GM12878 (cell line): ENCODE data around the gene CACNA1B. TPM values are rescaled to one million over a fixed set of nuclear protein-coding genes. Genes with fewer than 3 reads are reported as not detected.

ENCODE experiments used
- ATAC-seq: fragments of 200-7000 bp; cut with Tn5 transposase; 3 replicates; pipeline ENCODE4 v1.9.1; 2020; ENCODE audit warnings: mild to moderate bottlenecking, moderate library complexity
- BruUV-seq: library from RNA; stranded (reverse); fragments of 400-500 nt; replicated peaks from 2 replicates; lab custom pipeline; 2021; lab: Mats Ljungman, UMichigan
- CTCF ChIA-PET: fragments of 300-600 bp; sonication (Branson Sonifier 250); formaldehyde crosslinking; extraction: SDS; loops from one replicate; lab custom pipeline; 2021; ENCODE audit warnings: inconsistent platforms; lab: Yijun Ruan, JAX
- POLR2A ChIA-PET: fragments of 350-600 bp; formaldehyde crosslinking; extraction: SDS; loops from one replicate; lab custom pipeline; 2021; ENCODE audit warnings: inconsistent platforms; lab: Charles Lee
- RAD21 ChIA-PET: fragments of 300-600 bp; sonication (Branson Sonifier 250); formaldehyde crosslinking; loops from one replicate; lab custom pipeline; 2023; ENCODE audit warnings: antibody characterized with exemption; ENCODE audit not compliant: unreplicated experiment; lab: Charles Lee
- SMC1A ChIA-PET: fragments of 300-600 bp; sonication (Branson Sonifier 250); formaldehyde crosslinking; loops from one replicate; lab custom pipeline; 2023; ENCODE audit not compliant: unreplicated experiment, uncharacterized antibody; lab: Charles Lee
- DNase-seq: peaks from one replicate; pipeline ENCODE4 v3.0.0-alpha.2; 2011; ENCODE audit warnings: low read depth, low spot score
- FAIRE-seq: peaks from 3 replicates; lab custom pipeline; 2011; peaks lifted over from hg19 to GRCh38; lab: Jason Lieb, UNC
- H2AFZ ChIP-seq: 2 replicates; pipeline ENCODE4 v1.6.0; 2011; ENCODE audit warnings: low read depth, low read length, control low read depth; ENCODE audit not compliant: control insufficient read depth
- H3K27ac ChIP-seq: 2 replicates; pipeline ENCODE4 v1.5.1; 2011; ENCODE audit warnings: control low read depth; ENCODE audit not compliant: control insufficient read depth, insufficient read depth
- H3K27me3 ChIP-seq, 2 experiments: replicated peaks in 1 of 2; 2 replicates each; pipeline versions ENCODE4 v1.6.0 to v1.6.1; 2011; ENCODE audit warnings: low read length in 1 of 2; ENCODE audit not compliant: control insufficient read depth in 2 of 2, insufficient read depth in 2 of 2
- H3K36me3 ChIP-seq, 2 experiments: 2 replicates each; pipeline ENCODE4 v1.5.1; 2011; ENCODE audit warnings: low read length in 1 of 2; ENCODE audit not compliant: control insufficient read depth in 2 of 2, insufficient read depth in 2 of 2
- H3K4me1 ChIP-seq: 2 replicates; pipeline ENCODE4 v1.6.1; 2011; ENCODE audit warnings: mild to moderate bottlenecking, low read length, moderate library complexity, mixed read lengths; ENCODE audit not compliant: control insufficient read depth, insufficient read depth
- H3K4me2 ChIP-seq: 2 replicates; pipeline ENCODE4 v1.6.0; 2011; ENCODE audit warnings: control low read depth; ENCODE audit not compliant: control insufficient read depth, insufficient read depth
- H3K4me3 ChIP-seq: fragments of 200-600 bp; sonication (generic); 2 replicates; pipeline ENCODE4 v1.5.1; 2016
- H3K79me2 ChIP-seq: 2 replicates; pipeline ENCODE4 v1.6.0; 2011; ENCODE audit warnings: low read length; ENCODE audit not compliant: control insufficient read depth, insufficient read depth
- H3K9ac ChIP-seq: 2 replicates; pipeline ENCODE4 v1.8.0; 2011; ENCODE audit warnings: low read length, control low read depth, mixed read lengths; ENCODE audit not compliant: control insufficient read depth, insufficient read depth
- H3K9me3 ChIP-seq: replicated peaks from 3 replicates; pipeline ENCODE4 v1.5.1; 2011; ENCODE audit warnings: mild to moderate bottlenecking, low read length; ENCODE audit not compliant: control insufficient read depth, insufficient read depth
- H4K20me1 ChIP-seq: 2 replicates; pipeline ENCODE4 v1.6.0; 2011; ENCODE audit not compliant: control insufficient read depth, insufficient read depth
- BRCA1 ChIP-seq: IDR thresholded peaks from 2 replicates; pipeline ENCODE4 v1.6.1; 2011; ENCODE audit warnings: low read depth, low read length, improper control_type of control experiment
- MEF2B ChIP-seq: fragments of 450-650 bp; IDR thresholded peaks from 2 replicates; pipeline ENCODE4 v1.6.1; 2018; ENCODE audit warnings: mild to moderate bottlenecking, moderate library complexity; ENCODE audit not compliant: partially characterized antibody, poor library complexity, severe bottlenecking
- PML ChIP-seq: IDR thresholded peaks from 2 replicates; pipeline ENCODE4 v1.6.1; 2012; ENCODE audit warnings: low read length, inconsistent platforms
- TCF3 ChIP-seq: IDR thresholded peaks from 2 replicates; pipeline ENCODE4 v1.6.1; 2012; ENCODE audit warnings: low read depth, mild to moderate bottlenecking, low read length, borderline replicate concordance; ENCODE audit not compliant: insufficient read depth
- ZNF384 ChIP-seq: IDR thresholded peaks from 2 replicates; pipeline ENCODE4 v1.6.1; 2012; ENCODE audit warnings: low read depth, mild to moderate bottlenecking, low read length, improper control_type of control experiment, borderline replicate concordance
- WGBS: methylation state at CpG from one replicate; pipeline ENCODE4 v1.1.6; 2016; ENCODE audit warnings: low lambda C conversion rate; ENCODE audit not compliant: insufficient replicate concordance, insufficient coverage; ENCODE audit errors: missing lambda C conversion rate; 5-methylcytosine and 5-hydroxymethylcytosine counted together
- in situ Hi-C: fragments of 300-500 bp; cut with MboI; formaldehyde crosslinking; loops from 9 replicates; pipeline ENCODE4 v1.14.3; 2018; ENCODE audit warnings: mixed read lengths
- intact Hi-C: fragments of 100-400 bp; cut with micrococcal nuclease; formaldehyde crosslinking; loops from one replicate; pipeline ENCODE4 v1.14.2; 2022; ENCODE audit not compliant: unreplicated experiment
- polyA plus RNA-seq, 11 experiments: library from polyadenylated mRNA; depleted of rRNA in 4 of 11; unstranded in 6 of 11; stranded (reverse) in 5 of 11; fragments of >200 nt; fragmentation: Nextera tagmentation in 4 of 11; fragmentation: Illumina TruSeq in 1 of 11; extraction: Ambion mirVana in 4 of 11; extraction: Trizol in 1 of 11; gene quantifications; 1 replicate in 1 of 11; 2 replicates in 10 of 11; pipeline versions ENCODE4 v1.2.1 to v1.2.3, GENCODE V29; 2011 to 2016; ENCODE audit warnings: inconsistent platforms in 2 of 11, missing spikeins in 2 of 11, low read depth in 1 of 11
- total RNA-seq, 4 experiments: library from RNA; depleted of rRNA in 3 of 4; stranded (reverse); fragments of >200 nt in 3 of 4; fragmentation: Illumina TruSeq in 1 of 4; extraction: Trizol in 1 of 4; gene quantifications; 2 replicates each; pipeline versions ENCODE4 v1.2.1 to v1.2.3, GENCODE V29; 2013 to 2021
- TF ChIP-seq, protein P1 (sequence below): IDR thresholded peaks from 2 replicates; pipeline ENCODE4 v1.6.1; 2012; ENCODE audit warnings: mild to moderate bottlenecking, low read depth, low read length
- TF ChIP-seq, protein P2 (sequence below): fragments of 450-650 bp; IDR thresholded peaks from 2 replicates; pipeline ENCODE4 v1.6.1; 2017; ENCODE audit warnings: antibody characterized with exemption, mild to moderate bottlenecking, moderate library complexity

Gene CACNA1B
- total and polyA plus RNA-seq, 10 of the 15 experiments (the other 5 are each of a cell fraction or from before 2014, with no cell fraction given), result 0.01 to 0.03 (median 0.01) TPM; not detected in 7

- intact Hi-C loops, result loop anchor here (10.0 kb wide), 2 partner anchors 62 to 238 kb away; no protein-coding TSS in a partner anchor
- Histone ChIP-seq H3K36me3 (no peaks in the 10 kb centered on the region), H3K27me3 (no peaks in the 10 kb centered on the region), H3K27ac (no peak overlapping the region), H3K4me1 (no peaks in the 10 kb centered on the region), H3K9me3 (no peaks in the 10 kb centered on the region; the same call in 2 of the 3 replicates), H4K20me1 (no peaks in the 10 kb centered on the region), H3K4me3 (no peak overlapping the region), H3K4me2 (no peak overlapping the region), H3K79me2 (no peaks in the 10 kb centered on the region), H3K9ac (no peak overlapping the region), H2AFZ (no peak overlapping the region)
- POLR2A ChIA-PET, result no interaction called here
- DNase-seq (no peak), ATAC-seq (no peak), FAIRE-seq (no peak)
- in situ Hi-C loops, result no loop called here
- CTCF ChIA-PET, result no interaction called here
- WGBS, result 3% methylated on average over 3 of the region's 3 CpGs
- RAD21 ChIA-PET, result no interaction called here
- TF ChIP-seq BRCA1 (no peak), MEF2B (no peak), PML (no peak), ZNF384 (no peak), TCF3 (no peak)
- TF ChIP-seq, protein P1, sequence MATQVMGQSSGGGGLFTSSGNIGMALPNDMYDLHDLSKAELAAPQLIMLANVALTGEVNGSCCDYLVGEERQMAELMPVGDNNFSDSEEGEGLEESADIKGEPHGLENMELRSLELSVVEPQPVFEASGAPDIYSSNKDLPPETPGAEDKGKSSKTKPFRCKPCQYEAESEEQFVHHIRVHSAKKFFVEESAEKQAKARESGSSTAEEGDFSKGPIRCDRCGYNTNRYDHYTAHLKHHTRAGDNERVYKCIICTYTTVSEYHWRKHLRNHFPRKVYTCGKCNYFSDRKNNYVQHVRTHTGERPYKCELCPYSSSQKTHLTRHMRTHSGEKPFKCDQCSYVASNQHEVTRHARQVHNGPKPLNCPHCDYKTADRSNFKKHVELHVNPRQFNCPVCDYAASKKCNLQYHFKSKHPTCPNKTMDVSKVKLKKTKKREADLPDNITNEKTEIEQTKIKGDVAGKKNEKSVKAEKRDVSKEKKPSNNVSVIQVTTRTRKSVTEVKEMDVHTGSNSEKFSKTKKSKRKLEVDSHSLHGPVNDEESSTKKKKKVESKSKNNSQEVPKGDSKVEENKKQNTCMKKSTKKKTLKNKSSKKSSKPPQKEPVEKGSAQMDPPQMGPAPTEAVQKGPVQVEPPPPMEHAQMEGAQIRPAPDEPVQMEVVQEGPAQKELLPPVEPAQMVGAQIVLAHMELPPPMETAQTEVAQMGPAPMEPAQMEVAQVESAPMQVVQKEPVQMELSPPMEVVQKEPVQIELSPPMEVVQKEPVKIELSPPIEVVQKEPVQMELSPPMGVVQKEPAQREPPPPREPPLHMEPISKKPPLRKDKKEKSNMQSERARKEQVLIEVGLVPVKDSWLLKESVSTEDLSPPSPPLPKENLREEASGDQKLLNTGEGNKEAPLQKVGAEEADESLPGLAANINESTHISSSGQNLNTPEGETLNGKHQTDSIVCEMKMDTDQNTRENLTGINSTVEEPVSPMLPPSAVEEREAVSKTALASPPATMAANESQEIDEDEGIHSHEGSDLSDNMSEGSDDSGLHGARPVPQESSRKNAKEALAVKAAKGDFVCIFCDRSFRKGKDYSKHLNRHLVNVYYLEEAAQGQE, result no peak
- TF ChIP-seq, protein P2, sequence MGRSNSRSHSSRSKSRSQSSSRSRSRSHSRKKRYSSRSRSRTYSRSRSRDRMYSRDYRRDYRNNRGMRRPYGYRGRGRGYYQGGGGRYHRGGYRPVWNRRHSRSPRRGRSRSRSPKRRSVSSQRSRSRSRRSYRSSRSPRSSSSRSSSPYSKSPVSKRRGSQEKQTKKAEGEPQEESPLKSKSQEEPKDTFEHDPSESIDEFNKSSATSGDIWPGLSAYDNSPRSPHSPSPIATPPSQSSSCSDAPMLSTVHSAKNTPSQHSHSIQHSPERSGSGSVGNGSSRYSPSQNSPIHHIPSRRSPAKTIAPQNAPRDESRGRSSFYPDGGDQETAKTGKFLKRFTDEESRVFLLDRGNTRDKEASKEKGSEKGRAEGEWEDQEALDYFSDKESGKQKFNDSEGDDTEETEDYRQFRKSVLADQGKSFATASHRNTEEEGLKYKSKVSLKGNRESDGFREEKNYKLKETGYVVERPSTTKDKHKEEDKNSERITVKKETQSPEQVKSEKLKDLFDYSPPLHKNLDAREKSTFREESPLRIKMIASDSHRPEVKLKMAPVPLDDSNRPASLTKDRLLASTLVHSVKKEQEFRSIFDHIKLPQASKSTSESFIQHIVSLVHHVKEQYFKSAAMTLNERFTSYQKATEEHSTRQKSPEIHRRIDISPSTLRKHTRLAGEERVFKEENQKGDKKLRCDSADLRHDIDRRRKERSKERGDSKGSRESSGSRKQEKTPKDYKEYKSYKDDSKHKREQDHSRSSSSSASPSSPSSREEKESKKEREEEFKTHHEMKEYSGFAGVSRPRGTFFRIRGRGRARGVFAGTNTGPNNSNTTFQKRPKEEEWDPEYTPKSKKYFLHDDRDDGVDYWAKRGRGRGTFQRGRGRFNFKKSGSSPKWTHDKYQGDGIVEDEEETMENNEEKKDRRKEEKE, result no peak
- SMC1A ChIA-PET, result no interaction called here
- BruUV-seq, result no TSS peak
These were observed 35.1 kb downstream of the CACNA1B start for GRCh38 chr9:137912671-137913070.
